ENCODE measurements around the gene KRT71.

The KRT71 gene

DNA sequence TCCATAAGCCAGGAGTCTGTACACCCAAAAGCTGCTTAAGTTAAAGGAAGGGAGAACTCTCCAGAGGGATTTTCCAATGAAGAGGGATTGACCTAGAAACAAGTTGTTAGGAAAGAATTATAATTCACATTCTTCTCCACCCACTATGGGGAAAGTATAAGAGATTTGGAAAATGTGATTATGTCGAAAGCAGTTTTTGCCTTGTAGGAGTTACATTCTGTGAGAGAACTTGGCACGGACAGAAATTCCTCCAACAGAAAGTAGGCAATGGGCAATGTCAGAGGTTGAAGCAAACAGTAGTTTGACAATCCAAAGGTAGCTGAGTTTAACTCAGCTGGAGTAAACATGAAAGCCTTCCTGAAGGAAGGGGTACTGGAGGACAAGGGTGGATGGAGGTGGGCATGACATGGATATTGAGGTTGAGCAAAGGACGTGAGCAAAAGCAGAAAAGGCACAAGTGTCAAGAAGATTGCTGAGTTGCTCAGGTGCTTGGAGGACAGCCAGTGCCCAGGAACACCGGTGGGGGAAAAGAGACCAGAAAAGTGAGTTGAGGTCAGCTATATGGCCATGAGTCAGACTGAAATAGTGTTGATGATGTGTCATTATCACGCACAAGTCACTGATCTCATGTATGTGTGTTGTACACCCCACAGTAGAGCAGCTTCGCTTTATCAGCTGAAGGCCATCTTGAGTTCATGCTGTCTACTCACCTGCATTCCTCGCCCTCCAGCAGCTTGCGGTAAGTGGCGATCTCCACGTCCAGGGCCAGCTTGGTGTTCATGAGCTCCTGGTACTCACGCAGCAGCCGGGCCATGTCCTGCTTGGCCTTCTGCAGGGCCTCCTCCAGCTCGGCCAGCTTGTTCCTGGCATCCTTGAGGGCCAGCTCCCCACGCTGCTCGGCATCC, 36.8 kb downstream of the KRT71 start:
- no peak overlapping the region for H3K4me3 ChIP-seq (ENCODE audit: low read depth, low read length)
- TF ChIP-seq, protein P1, sequence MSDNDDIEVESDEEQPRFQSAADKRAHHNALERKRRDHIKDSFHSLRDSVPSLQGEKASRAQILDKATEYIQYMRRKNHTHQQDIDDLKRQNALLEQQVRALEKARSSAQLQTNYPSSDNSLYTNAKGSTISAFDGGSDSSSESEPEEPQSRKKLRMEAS (IDR thresholded peaks at IDR 0.05; ENCODE audit: low read depth, low read length): no peak
- TF ChIP-seq, protein P2, sequence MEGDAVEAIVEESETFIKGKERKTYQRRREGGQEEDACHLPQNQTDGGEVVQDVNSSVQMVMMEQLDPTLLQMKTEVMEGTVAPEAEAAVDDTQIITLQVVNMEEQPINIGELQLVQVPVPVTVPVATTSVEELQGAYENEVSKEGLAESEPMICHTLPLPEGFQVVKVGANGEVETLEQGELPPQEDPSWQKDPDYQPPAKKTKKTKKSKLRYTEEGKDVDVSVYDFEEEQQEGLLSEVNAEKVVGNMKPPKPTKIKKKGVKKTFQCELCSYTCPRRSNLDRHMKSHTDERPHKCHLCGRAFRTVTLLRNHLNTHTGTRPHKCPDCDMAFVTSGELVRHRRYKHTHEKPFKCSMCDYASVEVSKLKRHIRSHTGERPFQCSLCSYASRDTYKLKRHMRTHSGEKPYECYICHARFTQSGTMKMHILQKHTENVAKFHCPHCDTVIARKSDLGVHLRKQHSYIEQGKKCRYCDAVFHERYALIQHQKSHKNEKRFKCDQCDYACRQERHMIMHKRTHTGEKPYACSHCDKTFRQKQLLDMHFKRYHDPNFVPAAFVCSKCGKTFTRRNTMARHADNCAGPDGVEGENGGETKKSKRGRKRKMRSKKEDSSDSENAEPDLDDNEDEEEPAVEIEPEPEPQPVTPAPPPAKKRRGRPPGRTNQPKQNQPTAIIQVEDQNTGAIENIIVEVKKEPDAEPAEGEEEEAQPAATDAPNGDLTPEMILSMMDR (IDR thresholded peaks at IDR 0.05; ENCODE audit: low read depth, low read length): no peak
- TF ChIP-seq MYC (IDR thresholded peaks at IDR 0.05; ENCODE audit: low read depth, low read length) (no peak), POLR2A (IDR thresholded peaks at IDR 0.05; ENCODE audit: extremely low read depth, insufficient read length) (no peak)
- no peak for DNase-seq (ENCODE audit: low read depth)

DNA sequence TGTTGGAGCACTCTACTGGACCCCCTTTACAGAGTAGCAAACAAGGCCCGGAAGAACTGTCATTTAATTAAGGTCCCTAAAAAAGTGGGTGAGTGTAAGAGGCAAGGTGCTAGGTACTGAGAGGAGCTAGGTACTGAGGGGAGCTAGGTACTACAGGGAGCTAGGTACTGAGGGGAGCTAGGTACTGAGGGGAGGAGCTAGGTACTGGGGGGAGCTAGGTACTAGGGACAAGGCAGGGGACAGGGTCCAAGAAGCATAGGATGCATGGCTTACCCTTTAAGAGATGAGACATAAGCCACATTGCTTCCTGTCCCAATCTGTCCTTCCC, 37.7 kb downstream of the KRT71 start:
- TF ChIP-seq MYC (IDR thresholded peaks at IDR 0.05; ENCODE audit: low read depth, low read length) (no peak), POLR2A (IDR thresholded peaks at IDR 0.05; ENCODE audit: extremely low read depth, insufficient read length) (no peak)
- TF ChIP-seq, protein P2 (IDR thresholded peaks at IDR 0.05; ENCODE audit: low read depth, low read length): no peak
- TF ChIP-seq, protein P1 (IDR thresholded peaks at IDR 0.05; ENCODE audit: low read depth, low read length): no peak
- DNase-seq (ENCODE audit: low read depth): no peak
- H3K4me3 ChIP-seq (ENCODE audit: low read depth, low read length): no peak overlapping the region

DNA sequence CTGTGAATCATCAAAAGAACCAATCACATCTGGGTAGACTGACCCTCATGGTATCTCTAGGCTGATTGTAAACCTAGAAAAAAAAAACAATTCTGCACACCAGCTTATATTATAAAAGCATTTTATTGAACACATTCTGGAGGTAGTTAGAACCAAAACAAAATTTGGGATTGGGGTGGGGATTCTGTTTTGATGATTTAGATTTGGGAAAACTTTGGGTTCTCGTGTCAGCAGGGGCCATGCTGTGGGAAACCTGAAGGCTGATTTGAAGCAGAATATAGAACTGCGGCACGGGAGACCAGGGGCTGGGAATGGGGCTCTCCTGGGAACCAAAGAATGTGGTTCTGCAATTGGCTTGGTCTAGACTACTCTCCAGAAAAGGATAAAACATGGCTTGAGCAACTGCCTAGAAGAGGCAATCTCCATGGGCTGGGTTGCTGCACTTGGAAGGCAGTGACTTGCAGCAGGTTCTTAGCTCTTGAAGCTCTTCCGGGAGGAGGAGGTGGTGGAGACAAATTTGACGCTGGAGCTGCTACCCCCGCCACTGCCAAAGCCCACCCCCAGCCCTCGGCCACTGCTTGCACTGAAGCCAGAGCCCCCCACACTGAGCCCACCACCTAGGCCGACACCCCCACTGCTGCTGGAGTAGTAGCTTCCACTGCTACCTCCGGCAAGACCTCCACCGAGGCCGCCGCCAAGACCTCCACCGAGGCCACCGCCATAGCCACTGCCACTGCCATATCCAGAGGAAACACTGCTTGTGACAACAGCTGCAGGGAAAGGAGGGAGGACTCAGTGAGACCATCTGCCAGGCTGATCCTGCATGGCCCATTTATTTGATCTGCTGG, 38.2 kb downstream of the KRT71 start:
- TF ChIP-seq MYC (IDR thresholded peaks at IDR 0.05; ENCODE audit: low read depth, low read length) (no peak), POLR2A (IDR thresholded peaks at IDR 0.05; ENCODE audit: extremely low read depth, insufficient read length) (no peak)
- H3K4me3 ChIP-seq (ENCODE audit: low read depth, low read length): no peak overlapping the region
- DNase-seq (ENCODE audit: low read depth): no peak

DNA sequence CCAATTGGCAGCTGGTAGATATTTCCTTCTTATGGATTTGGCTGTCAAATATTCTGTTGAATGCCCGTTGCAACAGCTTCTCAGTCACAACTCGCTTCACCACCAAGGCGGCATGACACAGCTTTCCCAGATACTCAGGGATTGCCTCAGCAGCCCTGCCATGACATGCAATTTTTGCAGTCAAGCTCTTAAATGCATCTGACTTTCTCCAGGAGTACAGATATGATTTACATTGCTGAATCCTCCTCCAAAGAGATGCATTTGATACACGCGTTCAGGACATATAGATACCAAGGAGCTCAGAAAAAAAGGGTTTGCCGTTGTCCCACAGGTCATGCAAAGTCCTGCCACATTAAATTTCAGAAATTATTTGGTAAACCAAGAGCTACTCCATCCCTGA, 39.2 kb downstream of the KRT71 start:
- DNase-seq (ENCODE audit: low read depth): no peak
- no peak overlapping the region for H3K4me3 ChIP-seq (ENCODE audit: low read depth, low read length)
- TF ChIP-seq, protein P2 (IDR thresholded peaks at IDR 0.05; ENCODE audit: low read depth, low read length): no peak
- TF ChIP-seq POLR2A (IDR thresholded peaks at IDR 0.05; ENCODE audit: extremely low read depth, insufficient read length): no peak
- TF ChIP-seq MYC (IDR thresholded peaks at IDR 0.05; ENCODE audit: low read depth, low read length): no peak
- TF ChIP-seq, protein P1 (IDR thresholded peaks at IDR 0.05; ENCODE audit: low read depth, low read length): no peak

DNA sequence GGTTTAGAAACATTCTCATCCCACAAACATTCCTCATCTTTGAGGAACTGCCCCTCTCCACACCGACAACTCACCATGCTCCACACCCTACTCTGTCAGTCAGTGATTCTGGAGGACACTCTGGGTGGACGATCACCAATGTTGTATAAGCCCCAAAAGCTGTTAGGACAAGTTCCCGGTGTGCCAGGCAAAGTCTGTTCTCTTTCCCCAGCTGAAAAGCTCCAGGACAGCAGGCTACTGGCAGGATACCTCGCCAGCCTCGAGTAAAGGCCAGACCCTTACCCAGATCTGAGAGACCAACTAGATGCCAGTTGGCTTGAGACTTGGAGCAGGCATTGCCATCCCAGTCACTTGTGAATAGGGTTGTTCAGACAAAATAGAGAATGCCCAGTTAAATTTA, 44.7 kb downstream of the KRT71 start:
- TF ChIP-seq, protein P2 (IDR thresholded peaks at IDR 0.05; ENCODE audit: low read depth, low read length): no peak
- TF ChIP-seq MYC (IDR thresholded peaks at IDR 0.05; ENCODE audit: low read depth, low read length) (no peak), POLR2A (IDR thresholded peaks at IDR 0.05; ENCODE audit: extremely low read depth, insufficient read length) (no peak)
- TF ChIP-seq, protein P1 (IDR thresholded peaks at IDR 0.05; ENCODE audit: low read depth, low read length): no peak
- no peak overlapping the region for H3K4me3 ChIP-seq (ENCODE audit: low read depth, low read length)
- no peak for DNase-seq (ENCODE audit: low read depth)
